Measurements from ENCODE around the gene FGB.

FGB gene

DNA sequence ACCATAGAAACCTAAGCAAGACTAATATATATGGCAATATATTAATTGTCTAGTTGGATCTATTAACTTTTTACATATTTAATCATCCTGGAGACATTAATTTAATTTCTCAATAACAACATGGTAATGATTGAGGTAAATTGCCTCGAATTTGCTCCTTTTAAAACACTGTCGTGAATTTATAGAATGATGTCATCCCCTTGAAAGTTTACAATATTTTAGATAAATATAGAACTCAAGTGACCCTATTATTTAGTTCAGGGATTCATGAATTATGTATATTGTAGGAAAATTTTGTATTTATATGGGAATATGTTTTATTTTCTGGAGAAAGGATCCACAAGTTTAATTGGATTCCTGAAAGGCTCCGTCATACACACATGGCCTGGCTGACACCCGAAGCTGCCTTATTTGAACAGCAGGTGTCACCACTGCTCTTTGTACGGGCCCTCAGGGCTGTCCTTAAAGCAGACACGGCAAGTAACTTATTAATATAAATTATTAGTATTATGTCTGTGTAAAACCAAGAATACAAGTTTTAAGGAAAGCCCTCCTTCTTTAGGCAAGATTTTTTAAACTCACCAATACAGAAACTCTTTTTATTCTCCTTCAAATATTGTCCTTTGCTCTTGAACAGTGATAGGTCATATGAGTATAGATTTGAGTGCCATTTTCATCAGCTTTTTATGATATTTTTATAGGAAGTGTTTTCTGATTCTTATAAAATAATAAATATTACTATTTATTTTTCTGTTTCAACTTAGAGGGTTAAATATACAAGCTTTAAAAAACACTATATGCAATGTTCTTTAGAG is 10.7 kb upstream of the FGB start:
- TF ChIP-seq, protein P1, sequence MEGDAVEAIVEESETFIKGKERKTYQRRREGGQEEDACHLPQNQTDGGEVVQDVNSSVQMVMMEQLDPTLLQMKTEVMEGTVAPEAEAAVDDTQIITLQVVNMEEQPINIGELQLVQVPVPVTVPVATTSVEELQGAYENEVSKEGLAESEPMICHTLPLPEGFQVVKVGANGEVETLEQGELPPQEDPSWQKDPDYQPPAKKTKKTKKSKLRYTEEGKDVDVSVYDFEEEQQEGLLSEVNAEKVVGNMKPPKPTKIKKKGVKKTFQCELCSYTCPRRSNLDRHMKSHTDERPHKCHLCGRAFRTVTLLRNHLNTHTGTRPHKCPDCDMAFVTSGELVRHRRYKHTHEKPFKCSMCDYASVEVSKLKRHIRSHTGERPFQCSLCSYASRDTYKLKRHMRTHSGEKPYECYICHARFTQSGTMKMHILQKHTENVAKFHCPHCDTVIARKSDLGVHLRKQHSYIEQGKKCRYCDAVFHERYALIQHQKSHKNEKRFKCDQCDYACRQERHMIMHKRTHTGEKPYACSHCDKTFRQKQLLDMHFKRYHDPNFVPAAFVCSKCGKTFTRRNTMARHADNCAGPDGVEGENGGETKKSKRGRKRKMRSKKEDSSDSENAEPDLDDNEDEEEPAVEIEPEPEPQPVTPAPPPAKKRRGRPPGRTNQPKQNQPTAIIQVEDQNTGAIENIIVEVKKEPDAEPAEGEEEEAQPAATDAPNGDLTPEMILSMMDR (IDR thresholded peaks at IDR 0.05; ENCODE audit: low read depth, low read length, missing control alignments) = peak; percentile 66
- peak; percentile 43 for DNase-seq (ENCODE audit: low read depth)
- H3K4me3 ChIP-seq (ENCODE audit: low read depth, low read length) = no peak overlapping the region

- DNase-seq (ENCODE audit: low read depth) = no peak
Measured at GRCh38 chr4:154559141-154559493, 3.7 kb upstream of the FGB start.

DNA sequence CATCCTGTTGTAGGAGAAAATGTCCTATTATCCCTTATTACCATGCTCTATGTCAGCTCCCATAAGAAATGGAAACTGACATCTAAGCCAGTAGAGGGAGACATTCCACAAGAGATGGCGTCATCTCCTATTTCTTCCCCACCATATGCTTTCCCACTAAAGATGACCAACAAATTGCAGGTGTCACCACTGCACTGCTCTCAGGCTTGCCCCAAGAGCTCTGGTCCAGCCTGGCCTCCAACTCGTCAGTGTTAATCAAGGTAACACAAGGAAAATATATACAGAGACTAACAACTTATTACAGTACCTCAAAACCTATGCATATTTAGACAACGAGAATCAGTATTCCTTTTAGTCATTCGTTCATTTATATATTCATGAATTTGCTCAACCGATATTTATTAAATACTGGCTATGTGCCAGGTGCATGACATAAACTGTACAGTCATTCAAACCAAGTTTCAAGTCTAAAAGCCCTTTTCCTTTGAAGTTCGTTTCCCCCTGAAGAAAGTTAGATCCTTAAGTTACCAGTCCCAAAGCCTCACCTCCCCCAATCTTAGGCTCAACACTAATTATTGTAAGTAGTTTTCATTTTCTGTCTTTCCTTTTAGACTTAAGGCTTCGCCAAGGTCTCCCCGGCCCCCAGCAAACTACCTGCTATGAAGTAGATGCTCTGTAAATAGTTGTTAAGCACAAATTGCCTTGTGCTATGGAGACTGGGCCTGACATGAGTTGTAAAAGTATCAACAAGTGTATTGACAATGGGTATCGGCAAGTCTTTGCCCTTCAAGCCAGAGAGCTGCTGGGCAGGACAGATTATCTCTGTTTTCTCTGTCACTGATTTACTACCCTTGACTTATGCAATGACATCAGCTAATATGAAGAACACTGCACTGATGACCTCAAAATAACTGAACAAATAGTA is 3.1 kb upstream of the FGB start:
- peak; percentile 18 for DNase-seq (ENCODE audit: low read depth)
- TF ChIP-seq, protein P1 (IDR thresholded peaks at IDR 0.05; ENCODE audit: low read depth, low read length, missing control alignments) = peak; percentile 57
- H3K4me3 ChIP-seq (ENCODE audit: low read depth, low read length) = no peak overlapping the region

More at GRCh38 chr4:154559141-154559493, 3.7 kb upstream of the FGB start:
- no peak overlapping the region for H3K4me3 ChIP-seq (ENCODE audit: low read depth, low read length)
- TF ChIP-seq, protein P1 (IDR thresholded peaks at IDR 0.05; ENCODE audit: low read depth, low read length, missing control alignments) = no peak

DNA sequence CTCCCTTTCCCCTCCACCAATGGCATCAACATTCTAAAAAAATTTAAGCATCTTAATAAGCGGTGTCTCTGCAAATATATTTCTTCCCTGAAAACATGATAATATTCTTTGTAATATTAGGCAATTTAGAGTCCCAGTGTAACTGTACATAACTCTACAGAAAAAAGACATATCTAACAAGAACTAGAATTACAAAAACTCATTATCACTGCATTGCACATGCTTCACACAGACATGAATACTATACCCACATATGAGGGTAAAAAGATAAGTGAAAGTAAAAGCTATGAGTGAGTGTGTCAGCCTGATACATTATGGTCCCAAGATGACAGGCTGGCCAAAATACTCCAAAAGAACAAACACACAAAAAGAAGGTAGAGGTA is 2.4 kb upstream of the FGB start:
- DNase-seq (ENCODE audit: low read depth) = no peak
- no peak overlapping the region for H3K4me3 ChIP-seq (ENCODE audit: low read depth, low read length)
- TF ChIP-seq, protein P1 (IDR thresholded peaks at IDR 0.05; ENCODE audit: low read depth, low read length, missing control alignments) = no peak

GRCh38 chr4:154560824-154561231 is 2.0 kb upstream of the FGB start:
- H3K4me3 ChIP-seq (ENCODE audit: low read depth, low read length) = no peak overlapping the region
- no peak for DNase-seq (ENCODE audit: low read depth)
- TF ChIP-seq, protein P1 (IDR thresholded peaks at IDR 0.05; ENCODE audit: low read depth, low read length, missing control alignments) = no peak

DNA sequence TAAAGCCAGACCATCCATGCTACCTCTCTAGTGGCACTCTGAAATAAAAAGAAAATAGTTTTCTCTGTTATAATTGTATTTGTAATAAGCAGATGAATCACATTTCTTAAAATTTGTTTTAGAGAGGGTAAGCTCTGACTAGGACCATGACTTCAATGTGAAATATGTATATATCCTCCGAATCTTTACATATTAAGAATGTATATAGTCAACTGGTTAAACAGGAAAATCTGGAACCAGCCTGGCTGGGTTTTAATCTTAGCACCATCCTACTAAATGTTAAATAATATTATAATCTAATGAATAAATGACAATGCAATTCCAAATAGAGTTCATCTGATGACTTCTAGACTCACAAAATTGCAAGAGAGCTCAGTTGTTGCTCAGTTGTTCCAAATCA is 1.5 kb downstream of the FGB start:
- DNase-seq (ENCODE audit: low read depth) = no peak
- H3K4me3 ChIP-seq (ENCODE audit: low read depth, low read length) = no peak overlapping the region
- TF ChIP-seq, protein P1 (IDR thresholded peaks at IDR 0.05; ENCODE audit: low read depth, low read length, missing control alignments) = no peak

Measured in GM12864 (cell line).